DMS153 treated with DMSO at 0.1 percent for 48 hours (cell line): ENCODE data around the gene MRPS27.
A peak's percentile ranks its signal among the peaks of the same experiment; 100 is the strongest.

Source experiments
- DNase-seq: peaks from one replicate; lab custom pipeline; 2025; ENCODE audit not compliant: unreplicated experiment; lab: John Stamatoyannopoulos, UW

MRPS27 gene

DNA sequence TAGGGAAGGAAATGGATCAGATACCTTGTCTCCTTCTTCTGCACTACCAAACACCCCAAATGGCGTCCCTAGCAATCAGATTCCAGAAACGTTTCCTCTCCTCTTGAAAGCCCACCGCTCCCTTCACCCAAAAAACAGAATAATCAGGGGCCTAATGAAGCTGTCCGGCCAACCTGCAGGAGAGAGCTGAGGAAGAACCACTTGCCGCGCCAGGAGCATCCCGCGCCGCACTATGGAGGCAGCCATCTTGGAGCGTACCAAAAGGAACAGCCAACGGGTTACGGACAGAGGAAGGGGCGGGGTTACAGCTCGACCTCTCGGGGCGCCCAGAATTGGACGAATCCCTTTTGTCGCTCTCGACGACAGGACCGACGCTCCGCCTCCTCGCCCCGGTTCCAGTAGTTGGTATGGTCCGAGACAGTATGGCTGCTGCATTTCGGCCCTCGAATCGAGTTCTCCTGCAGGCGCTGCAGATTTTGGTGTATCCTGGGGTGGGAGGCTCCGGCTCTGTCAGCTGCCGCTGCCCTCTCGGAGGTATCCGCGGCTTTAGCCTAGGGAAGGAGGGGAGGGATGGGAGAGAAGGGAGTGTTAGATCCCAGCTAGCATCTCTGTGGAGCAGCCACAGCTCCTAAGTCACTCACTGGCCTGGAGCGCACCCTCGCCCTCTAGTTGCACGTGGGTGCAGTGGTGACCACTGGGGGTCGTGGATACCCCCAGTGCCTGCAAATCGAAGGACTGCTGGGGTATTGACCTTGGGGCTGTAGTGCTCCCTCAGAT is at the start of gene MRPS27, which contains the start of gene PTCD2:
Gene MRPS27, minus strand, starts transcription at position 265 of the 777 bp plus-strand sequence. Its CDS starts 19 bp downstream, at position 246.
Gene PTCD2, plus strand, starts transcription at position 398 of the 777 bp plus-strand sequence. Its CDS starts 10 bp downstream, at position 408.
- DNase-seq = peak; percentile 79

DNA sequence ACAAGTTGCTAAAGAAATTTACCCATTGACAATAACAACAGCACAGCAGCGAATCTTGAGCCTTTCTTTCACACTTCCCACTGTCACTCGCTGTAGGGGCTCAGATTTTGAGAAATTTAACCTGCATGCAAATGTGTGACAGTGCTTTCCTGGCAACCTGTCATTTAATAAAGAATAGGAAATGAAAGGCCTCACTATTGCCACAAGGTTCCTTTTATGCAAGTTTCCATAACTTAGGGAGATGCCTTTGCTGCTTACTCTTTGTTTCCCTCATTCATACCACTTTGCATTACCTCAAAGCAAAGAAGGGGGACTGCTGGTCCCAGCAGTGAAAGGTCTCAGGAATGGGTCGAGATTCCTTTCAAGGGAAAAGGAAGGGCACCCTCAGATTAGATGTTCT is 49.7 kb upstream of the MRPS27 start:
- DNase-seq = no peak

DNA sequence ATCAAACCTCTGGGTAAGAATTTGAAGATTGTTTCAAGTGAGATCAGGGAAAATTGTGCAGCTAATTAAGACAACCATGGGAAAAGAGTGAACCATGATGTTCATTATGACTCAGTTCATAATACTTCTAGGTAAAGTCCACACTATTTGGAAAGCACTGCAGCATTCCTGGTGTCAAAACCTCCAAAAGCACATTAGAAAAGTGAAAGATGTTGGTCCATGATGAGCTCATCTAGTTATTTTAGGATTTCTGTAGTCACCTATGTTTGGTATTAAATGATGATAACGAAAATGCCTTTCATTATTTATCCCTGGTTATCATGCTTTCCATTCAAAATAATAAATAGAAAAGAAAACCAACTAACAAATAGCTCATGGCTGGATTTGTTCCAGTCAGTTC is 49.3 kb upstream of the MRPS27 start:
- DNase-seq = no peak

- no peak for DNase-seq
These were observed 48.2 kb upstream of the MRPS27 start for GRCh38 chr5:72368271-72368670.

DNA sequence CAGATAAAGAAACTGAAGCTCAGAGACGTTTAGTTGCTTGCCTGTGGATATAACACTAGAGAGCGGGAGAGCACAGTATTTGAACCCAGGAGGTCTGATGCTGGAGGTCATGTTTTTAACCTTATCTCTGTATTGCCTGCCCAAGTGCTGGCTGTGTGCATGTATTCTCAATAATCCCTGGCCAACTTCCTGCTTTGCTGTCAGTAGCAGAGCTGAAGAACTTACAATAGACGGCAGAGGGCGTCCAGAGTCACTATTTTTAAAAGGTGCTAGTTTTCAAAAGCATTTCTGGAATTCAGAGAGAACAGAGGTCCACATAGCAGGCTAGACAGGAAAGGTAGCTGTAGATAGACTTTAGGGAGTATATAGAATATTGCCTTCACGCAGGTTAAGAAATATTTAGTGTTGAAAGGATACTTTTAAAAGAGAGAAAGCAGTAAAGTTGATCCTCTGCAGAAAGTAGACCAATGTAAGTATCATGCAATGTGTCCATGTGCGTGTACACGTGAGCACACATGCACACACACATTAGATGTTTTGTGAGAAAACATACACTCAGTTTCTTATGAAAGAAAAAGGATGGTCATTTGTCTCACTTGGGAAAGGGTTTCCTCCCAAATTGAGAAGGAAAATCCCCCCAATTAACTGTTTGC is 46.4 kb upstream of the MRPS27 start:
- peak; percentile 17 for DNase-seq

GRCh38 chr5:72364951-72365350 is 44.9 kb upstream of the MRPS27 start:
- DNase-seq = no peak

GRCh38 chr5:72364171-72364570 is 44.1 kb upstream of the MRPS27 start:
- no peak for DNase-seq

DNA sequence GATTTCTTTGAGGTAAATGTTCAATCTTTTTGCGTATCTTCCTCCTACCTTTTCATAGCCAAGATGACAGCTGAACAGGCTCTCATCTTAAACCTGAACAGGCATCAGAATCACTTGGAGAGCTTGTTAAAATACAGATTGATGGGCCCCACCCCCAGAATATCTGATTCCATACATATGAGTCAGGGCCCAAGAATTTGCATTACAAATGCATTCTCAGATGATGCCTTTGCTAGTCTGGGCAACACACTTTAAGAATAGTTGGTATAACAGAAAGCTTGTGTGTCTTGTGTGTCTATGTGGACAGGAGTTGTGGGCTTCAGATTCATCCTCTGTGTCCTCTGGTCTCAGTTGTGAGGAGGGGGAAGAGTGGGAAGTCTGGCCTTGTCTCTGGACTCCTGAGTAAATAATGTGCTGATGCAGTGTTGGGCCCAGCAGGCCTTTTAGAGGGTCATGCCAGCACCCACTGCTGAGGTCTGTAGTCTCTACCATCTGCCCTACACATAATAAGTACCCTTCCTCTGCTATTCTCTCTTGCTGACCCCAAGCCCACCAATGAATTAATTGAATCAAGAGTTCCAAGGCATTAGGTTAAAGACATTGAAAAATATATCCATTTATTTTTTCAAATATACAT is 43.2 kb upstream of the MRPS27 start:
- no peak for DNase-seq

GRCh38 chr5:72359886-72360285 is 39.8 kb upstream of the MRPS27 start:
- no peak for DNase-seq

DNA sequence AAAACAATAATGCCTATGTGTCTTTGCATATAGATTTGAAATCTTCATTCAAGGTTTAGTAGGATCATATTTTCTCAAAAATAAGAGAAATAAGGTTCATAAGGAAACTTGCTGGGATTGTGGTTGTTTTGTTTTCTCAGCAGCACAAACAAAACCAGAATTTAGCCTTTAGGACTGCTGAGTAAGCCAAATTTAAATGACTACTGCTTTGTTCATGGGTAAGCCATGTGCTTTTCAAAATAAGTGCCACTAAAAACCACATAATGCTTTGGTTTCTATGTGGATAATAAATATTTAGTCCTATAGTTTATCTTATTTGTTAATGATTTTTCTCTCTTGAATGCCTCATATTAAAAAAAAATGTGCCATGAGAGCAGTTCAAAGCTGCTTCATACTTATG is 38.9 kb upstream of the MRPS27 start:
- no peak for DNase-seq

- no peak for DNase-seq
These were observed 36.3 kb upstream of the MRPS27 start for GRCh38 chr5:72356361-72356760.

- no peak for DNase-seq
These were observed 35.8 kb upstream of the MRPS27 start for GRCh38 chr5:72355706-72356299.

DNA sequence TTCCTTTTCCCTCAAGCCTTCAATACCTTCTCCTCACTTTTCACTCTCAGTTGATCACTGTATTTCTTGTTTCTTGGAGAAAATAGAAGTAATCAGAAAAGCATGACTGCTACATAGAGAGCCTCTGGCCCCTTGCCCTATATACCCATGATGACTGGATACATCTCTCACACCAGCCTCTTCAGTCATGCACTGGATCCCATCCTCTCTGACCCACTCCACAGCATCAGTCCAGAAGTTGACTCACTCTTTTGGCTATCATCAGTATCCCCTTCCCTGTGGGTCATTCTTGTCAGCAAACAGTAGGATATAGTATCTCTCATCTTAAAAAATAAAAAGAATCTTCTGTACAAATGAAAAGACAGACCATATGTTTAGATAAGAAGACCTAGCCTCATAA is 33.0 kb upstream of the MRPS27 start:
- DNase-seq = no peak

GRCh38 chr5:72352616-72353015 is 32.6 kb upstream of the MRPS27 start:
- DNase-seq = no peak

GRCh38 chr5:72351376-72351775 is 31.3 kb upstream of the MRPS27 start:
- DNase-seq = no peak

DNA sequence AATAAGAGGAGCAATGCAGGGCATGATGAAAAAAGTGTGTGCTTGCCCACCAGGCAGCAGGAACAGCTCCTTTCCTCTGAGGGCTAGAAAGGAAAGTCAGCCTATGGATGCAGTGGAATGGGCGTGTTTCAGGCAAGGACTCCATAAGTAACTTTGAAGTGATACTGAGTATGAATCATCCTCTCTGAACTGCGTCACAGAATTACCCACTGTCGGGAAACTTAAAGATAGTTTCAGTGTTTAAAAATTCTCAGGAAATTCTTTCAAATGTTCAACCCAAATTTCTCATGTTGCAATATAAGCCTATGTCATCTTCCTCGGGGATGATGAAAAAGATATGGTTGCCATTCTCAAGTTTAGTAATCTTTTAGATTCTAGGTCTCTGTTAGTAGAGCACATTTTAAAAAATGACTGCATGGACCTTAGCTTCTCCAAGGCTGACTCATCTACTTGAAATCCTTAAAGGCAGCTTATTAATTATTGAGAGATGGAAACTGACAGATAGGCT is 27.8 kb upstream of the MRPS27 start:
- DNase-seq = no peak

- DNase-seq = no peak
These were observed 26.4 kb upstream of the MRPS27 start for GRCh38 chr5:72346398-72346797.

GRCh38 chr5:72338689-72339209 is 18.7 kb upstream of the MRPS27 start:
- DNase-seq = no peak

GRCh38 chr5:72337159-72337558 is 17.1 kb upstream of the MRPS27 start:
- no peak for DNase-seq

DNA sequence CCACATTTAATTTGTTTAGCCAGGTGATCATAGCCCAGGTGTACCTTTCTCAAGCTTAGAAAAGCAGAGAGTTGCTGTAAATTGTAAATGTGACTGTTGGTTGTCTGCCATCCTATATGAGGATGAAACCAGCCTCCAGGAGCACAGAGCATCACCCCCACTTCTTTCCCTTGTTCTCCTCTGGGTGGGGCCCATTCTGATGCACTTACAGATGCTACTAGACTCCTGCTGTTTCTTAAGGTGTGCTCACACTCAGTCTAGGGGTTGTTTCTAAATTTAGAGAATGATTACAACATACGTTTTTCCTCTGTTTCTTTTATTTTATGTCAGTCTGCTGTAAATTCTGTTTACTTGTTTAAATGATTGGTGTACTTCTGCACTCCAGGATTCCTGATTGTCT is 10.7 kb upstream of the MRPS27 start:
- DNase-seq = no peak

DNA sequence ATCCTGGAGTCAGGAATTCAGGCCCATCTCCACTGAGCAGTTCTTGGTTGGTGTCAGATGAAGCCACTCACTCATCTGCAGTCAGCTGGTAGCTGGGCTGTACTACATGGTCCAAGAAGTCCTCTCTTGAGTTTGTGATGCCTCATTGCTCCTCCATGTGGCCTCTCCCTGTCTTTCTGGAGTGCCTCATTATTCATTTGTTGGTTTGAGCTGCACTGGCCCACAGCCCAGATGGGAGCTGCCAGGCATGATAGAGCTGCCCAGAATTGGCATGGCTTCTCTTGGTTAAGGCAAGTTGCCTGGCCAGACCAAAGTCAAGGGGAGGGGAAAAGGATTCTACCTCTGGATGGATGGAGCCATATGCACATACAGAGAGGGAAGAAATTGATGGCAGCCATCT is 8.1 kb upstream of the MRPS27 start:
- no peak for DNase-seq
